ENCODE data around the gene ERO1B. TPM values are rescaled to one million over a fixed set of nuclear protein-coding genes. Genes with fewer than 3 reads are reported as not detected.

Gene ERO1B
- total RNA-seq, 1 donor from 2014 or later = 11.9 TPM

DNA sequence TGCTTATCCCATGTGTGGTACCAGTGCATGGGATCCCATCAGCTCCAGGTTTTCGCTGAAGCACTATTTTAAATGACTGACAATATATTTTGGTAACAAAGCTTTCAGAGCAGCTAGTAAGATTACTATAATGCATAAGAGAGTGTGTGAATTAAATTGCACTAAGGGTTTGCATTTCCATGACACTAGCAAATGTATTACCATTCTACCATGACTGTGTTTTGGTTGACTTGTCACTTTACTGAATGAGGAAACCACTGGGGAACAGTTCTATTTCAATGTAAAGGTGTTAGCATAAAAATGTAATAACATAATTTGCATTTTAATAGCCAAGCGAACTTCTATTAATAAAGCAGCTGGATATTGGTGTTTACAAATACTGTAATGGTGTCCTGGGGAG is 31.7 kb upstream of the ERO1B start:
- no peaks in the 10 kb centered on the region for H3K36me3 ChIP-seq (ENCODE audit: control insufficient read depth, insufficient read depth, low read length)
- H3K4me3 ChIP-seq (ENCODE audit: low read depth, low read length) = no peak overlapping the region
- H3K27me3 ChIP-seq (ENCODE audit: control insufficient read depth, insufficient read depth, low read length) = no peaks in the 10 kb centered on the region
- TF ChIP-seq, protein P1, sequence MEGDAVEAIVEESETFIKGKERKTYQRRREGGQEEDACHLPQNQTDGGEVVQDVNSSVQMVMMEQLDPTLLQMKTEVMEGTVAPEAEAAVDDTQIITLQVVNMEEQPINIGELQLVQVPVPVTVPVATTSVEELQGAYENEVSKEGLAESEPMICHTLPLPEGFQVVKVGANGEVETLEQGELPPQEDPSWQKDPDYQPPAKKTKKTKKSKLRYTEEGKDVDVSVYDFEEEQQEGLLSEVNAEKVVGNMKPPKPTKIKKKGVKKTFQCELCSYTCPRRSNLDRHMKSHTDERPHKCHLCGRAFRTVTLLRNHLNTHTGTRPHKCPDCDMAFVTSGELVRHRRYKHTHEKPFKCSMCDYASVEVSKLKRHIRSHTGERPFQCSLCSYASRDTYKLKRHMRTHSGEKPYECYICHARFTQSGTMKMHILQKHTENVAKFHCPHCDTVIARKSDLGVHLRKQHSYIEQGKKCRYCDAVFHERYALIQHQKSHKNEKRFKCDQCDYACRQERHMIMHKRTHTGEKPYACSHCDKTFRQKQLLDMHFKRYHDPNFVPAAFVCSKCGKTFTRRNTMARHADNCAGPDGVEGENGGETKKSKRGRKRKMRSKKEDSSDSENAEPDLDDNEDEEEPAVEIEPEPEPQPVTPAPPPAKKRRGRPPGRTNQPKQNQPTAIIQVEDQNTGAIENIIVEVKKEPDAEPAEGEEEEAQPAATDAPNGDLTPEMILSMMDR (IDR thresholded peaks at IDR 0.05; ENCODE audit: insufficient read depth, low read length, poor library complexity, severe bottlenecking) = no peak
- DNase-seq (ENCODE audit: low read depth) = no peak

DNA sequence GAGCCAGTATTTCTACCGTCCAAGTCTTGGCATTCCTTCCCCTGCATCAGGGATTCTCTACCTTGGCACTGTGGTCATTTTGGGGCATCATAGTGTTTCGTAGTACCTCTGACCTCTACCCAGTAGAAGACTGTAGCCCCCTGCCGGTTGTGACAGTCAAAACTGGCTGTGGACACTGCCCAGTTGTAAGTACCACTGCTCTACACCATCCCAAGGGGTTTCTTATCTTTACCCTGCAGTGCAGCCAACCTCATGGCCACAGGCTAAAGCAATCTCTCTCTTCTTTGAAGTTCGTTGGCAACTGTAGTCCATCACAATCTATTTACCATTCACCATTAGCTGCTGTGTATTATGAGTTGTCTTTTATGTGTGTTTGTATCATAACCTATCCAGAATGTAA is 29.3 kb upstream of the ERO1B start:
- no peak for DNase-seq (ENCODE audit: low read depth)
- Histone ChIP-seq H3K27me3 (ENCODE audit: control insufficient read depth, insufficient read depth, low read length) (no peaks in the 10 kb centered on the region), H3K4me3 (ENCODE audit: low read depth, low read length) (no peak overlapping the region), H3K36me3 (ENCODE audit: control insufficient read depth, insufficient read depth, low read length) (no peaks in the 10 kb centered on the region)
- TF ChIP-seq, protein P1 (IDR thresholded peaks at IDR 0.05; ENCODE audit: insufficient read depth, low read length, poor library complexity, severe bottlenecking) = no peak

DNA sequence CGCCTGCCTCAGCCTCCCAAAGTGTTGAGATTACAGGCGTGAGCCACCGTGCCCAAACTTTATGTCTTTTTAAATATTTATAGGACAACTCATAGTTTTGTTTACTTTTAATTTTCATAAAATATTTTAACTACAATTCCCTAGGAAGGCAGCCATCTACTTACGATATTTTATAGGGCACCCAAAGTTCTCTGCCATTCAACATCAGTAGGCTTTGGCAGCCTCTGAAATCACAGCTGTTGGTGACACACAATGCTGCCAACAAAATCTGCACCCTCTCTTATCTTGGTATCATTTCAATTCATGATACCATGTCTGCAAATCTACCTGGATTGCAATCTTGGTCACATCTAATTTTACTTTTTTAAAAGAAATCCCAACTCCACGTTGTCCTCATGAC is 27.1 kb upstream of the ERO1B start:
- H3K27me3 ChIP-seq (ENCODE audit: control insufficient read depth, insufficient read depth, low read length) = no peaks in the 10 kb centered on the region
- no peaks in the 10 kb centered on the region for H3K36me3 ChIP-seq (ENCODE audit: control insufficient read depth, insufficient read depth, low read length)
- H3K4me3 ChIP-seq (ENCODE audit: low read depth, low read length) = no peak overlapping the region
- DNase-seq (ENCODE audit: low read depth) = no peak
- TF ChIP-seq, protein P1 (IDR thresholded peaks at IDR 0.05; ENCODE audit: insufficient read depth, low read length, poor library complexity, severe bottlenecking) = no peak

DNA sequence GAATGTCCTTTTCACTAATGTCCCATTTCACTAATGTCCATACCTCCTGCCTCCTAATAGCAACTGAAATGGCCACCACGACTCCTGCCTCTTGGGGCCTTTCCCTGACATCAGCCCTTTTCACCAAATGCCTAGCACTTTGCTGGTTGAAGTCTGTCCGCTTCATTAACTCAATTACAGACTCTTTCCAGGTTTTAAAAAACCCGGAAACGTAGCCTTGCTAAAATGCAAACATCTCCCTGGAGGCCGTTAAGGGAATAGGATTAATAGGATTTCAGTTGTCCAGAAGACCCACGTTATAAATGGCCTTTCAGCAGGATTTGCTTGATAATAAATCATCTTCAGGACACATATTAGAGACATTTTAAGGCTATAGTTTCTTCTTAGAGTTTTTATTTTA is 25.7 kb upstream of the ERO1B start:
- H3K4me3 ChIP-seq (ENCODE audit: low read depth, low read length) = no peak overlapping the region
- H3K36me3 ChIP-seq (ENCODE audit: control insufficient read depth, insufficient read depth, low read length) = no peaks in the 10 kb centered on the region
- H3K27me3 ChIP-seq (ENCODE audit: control insufficient read depth, insufficient read depth, low read length) = no peaks in the 10 kb centered on the region
- TF ChIP-seq, protein P1 (IDR thresholded peaks at IDR 0.05; ENCODE audit: insufficient read depth, low read length, poor library complexity, severe bottlenecking) = no peak
- no peak for DNase-seq (ENCODE audit: low read depth)

DNA sequence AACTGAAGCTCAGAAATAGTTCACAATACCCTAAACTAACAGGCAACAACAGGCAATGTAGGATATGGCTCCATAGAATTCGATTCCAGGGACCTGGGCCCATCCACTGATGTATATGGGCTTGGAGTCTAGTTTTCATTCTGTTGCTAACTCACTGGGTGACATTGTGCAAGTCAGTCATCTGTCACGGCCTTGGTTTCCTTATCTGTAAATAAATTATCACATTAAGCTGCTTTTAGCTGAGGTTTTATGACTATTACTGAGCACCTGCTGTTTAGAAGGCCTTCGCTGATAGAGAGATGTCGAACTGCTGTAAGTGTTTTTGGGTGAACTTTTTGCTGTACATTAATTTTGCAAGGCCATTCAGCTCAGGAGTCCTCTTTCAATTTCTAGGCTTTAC is 22.9 kb upstream of the ERO1B start:
- no peaks in the 10 kb centered on the region for H3K36me3 ChIP-seq (ENCODE audit: control insufficient read depth, insufficient read depth, low read length)
- H3K27me3 ChIP-seq (ENCODE audit: control insufficient read depth, insufficient read depth, low read length) = no peaks in the 10 kb centered on the region
- no peak for DNase-seq (ENCODE audit: low read depth)
- H3K4me3 ChIP-seq (ENCODE audit: low read depth, low read length) = no peak overlapping the region
- TF ChIP-seq, protein P1 (IDR thresholded peaks at IDR 0.05; ENCODE audit: insufficient read depth, low read length, poor library complexity, severe bottlenecking) = no peak

DNA sequence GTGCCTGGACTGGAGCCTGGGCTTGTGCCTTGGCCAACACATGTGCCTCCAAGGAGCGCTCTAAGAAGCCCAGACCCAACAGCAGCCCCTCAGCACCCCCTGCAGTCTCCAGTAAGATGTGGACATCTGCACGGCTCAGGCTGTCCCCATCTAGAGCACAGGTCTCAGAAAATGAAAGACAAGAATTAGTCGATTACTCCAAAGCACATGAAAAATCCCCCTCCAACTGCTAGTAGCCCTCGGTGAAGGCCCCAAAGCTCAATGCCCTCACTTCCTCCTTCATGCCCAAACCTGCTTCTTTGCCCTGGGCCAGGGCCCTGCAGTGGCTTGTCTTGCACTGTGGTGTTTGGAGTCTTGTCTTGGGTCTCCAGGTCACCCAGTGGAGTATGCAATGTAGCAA is 21.9 kb upstream of the ERO1B start:
- DNase-seq (ENCODE audit: low read depth) = no peak
- Histone ChIP-seq H3K4me3 (ENCODE audit: low read depth, low read length) (no peak overlapping the region), H3K27me3 (ENCODE audit: control insufficient read depth, insufficient read depth, low read length) (no peaks in the 10 kb centered on the region), H3K36me3 (ENCODE audit: control insufficient read depth, insufficient read depth, low read length) (no peaks in the 10 kb centered on the region)
- TF ChIP-seq, protein P1 (IDR thresholded peaks at IDR 0.05; ENCODE audit: insufficient read depth, low read length, poor library complexity, severe bottlenecking) = no peak
